ENCODE results near the gene PRKCH. TPM values are rescaled to one million over a fixed set of nuclear protein-coding genes. Genes with fewer than 3 reads are reported as not detected.
A peak's percentile ranks its signal among the peaks of the same experiment; 100 is the strongest.

The PRKCH gene
- total and polyA plus RNA-seq, 2 of the 13 experiments (the other 11 are each of a cell fraction or from before 2014, with no cell fraction given): 0.48 to 1.3 TPM

- H3K36me3 ChIP-seq (replicated peaks in 1 of 2; ENCODE audit: control insufficient read depth in 1 of 2, insufficient read depth in 2 of 2, low read length in 2 of 2): no peaks in the 10 kb centered on the region
- POLR2A ChIA-PET: interaction anchor here (1.3 to 6.4 kb wide), 6 partner anchors 10 to 234 kb away, joined by 4 to 60 read pairs (median 12); partner anchors contain the start of gene SNAPC1
- peaks cover 69% of the 10 kb centered on the region for H3K4me1 ChIP-seq (ENCODE audit: insufficient read depth, low read length)
- 0 out of 2 replicates have a peak overlapping the region, but pooled peaks have one; percentile 43 for H3K9ac ChIP-seq (ENCODE audit: insufficient read depth, low read depth, low read length)
- ATAC-seq (peak; percentile 54), DNase-seq (ENCODE audit: low spot score) (peak; percentile 30), FAIRE-seq (no peak)
- no peaks in the 10 kb centered on the region for H3K79me2 ChIP-seq (ENCODE audit: insufficient read depth, low read length)
- intact Hi-C loops (cut with micrococcal nuclease; ENCODE audit: unreplicated experiment): loop anchor here (1.0 kb wide), 1 partner anchor 9 kb away; no protein-coding TSS in a partner anchor
- 85% methylated on average over 10 of the region's 10 CpGs for WGBS (ENCODE audit: low lambda C conversion rate)
- CTCF ChIA-PET (ENCODE audit: low intra/inter-chr PET ratio, low total read pairs): no interaction called here
- no peak overlapping the region for H3K4me3 ChIP-seq (replicated peaks in 1 of 3; ENCODE audit: insufficient read depth in 1 of 3, low read depth in 2 of 3, low read length in 3 of 3)
- no peaks in the 10 kb centered on the region for H4K20me1 ChIP-seq (ENCODE audit: insufficient read depth, low read length)
- no peaks in the 10 kb centered on the region for H3K27me3 ChIP-seq (ENCODE audit: control insufficient read depth in 1 of 2, insufficient read depth in 2 of 2, low read length in 2 of 2)
- BruUV-seq (replicated peaks): no TSS peak
- peak overlapping the region; percentile 56 for H3K4me2 ChIP-seq (ENCODE audit: low read depth, low read length)
- in situ Hi-C loops (cut with HindIII; ENCODE audit: extremely low pct_ligation_motif_present, low pct_unique_long_range_greater_than_20kb): no loop called here
- H2AFZ ChIP-seq (ENCODE audit: low read length): no peak overlapping the region
- peak overlapping the region; percentile 71 for H3K27ac ChIP-seq (ENCODE audit: extremely low read length, insufficient read depth, low read length)
- H3K9me3 ChIP-seq (ENCODE audit: low read length): no peaks in the 10 kb centered on the region
- TF ChIP-seq FOSL2 (CRISPR knock-in tag; IDR thresholded peaks at IDR 0.05) (peak; percentile 69; the same call in 1 of the 2 replicates), MIER3 (CRISPR knock-in tag; IDR thresholded peaks at IDR 0.05; ENCODE audit: borderline replicate concordance) (no peak), ZBTB38 (CRISPR knock-in tag; IDR thresholded peaks at IDR 0.05) (peak; percentile 77), ZNF687 (CRISPR knock-in tag; IDR thresholded peaks at IDR 0.05) (peak; percentile 37; the same call in 1 of the 2 replicates), HDAC2 (CRISPR knock-in tag; IDR thresholded peaks at IDR 0.05) (no peak), ZFP91 (CRISPR knock-in tag; IDR thresholded peaks at IDR 0.05; ENCODE audit: borderline replicate concordance) (no peak), ZNF7 (CRISPR knock-in tag; IDR thresholded peaks at IDR 0.05) (0 out of 2 replicates have a peak, but pooled peaks have one; percentile 26), ARID4A (CRISPR knock-in tag; IDR thresholded peaks at IDR 0.05; ENCODE audit: borderline replicate concordance) (peak; percentile 9; the same call in 1 of the 2 replicates), ZNF317 (CRISPR knock-in tag; IDR thresholded peaks at IDR 0.05) (0 out of 2 replicates have a peak, but pooled peaks have one; percentile 9), KLF9 (CRISPR knock-in tag; IDR thresholded peaks at IDR 0.05; ENCODE audit: low read depth) (no peak), SRSF1 (optimal IDR thresholded peaks at IDR 0.05; ENCODE audit: low read depth, low read length) (no peak)
Measured at GRCh38 chr14:61527325-61528100, 206.1 kb downstream of the PRKCH start.
